GM19193 (cell line): ENCODE measurements around the gene KLK4.

Experiments used
- POLR2A ChIP-seq: IDR thresholded peaks from 4 replicates; pipeline ENCODE4 v1.6.1; 2011; ENCODE audit not compliant: insufficient read depth, insufficient read length; ENCODE audit errors: extremely low read depth

Gene KLK4

GRCh38 chr19:50924586-50924985, 13.4 kb upstream of the KLK4 start:
- no peak for TF ChIP-seq POLR2A

GRCh38 chr19:50922317-50922853, 11.2 kb upstream of the KLK4 start:
- TF ChIP-seq POLR2A, result no peak

- TF ChIP-seq POLR2A, result no peak
Measured at GRCh38 chr19:50921426-50922316, 10.5 kb upstream of the KLK4 start.

- no peak for TF ChIP-seq POLR2A
Measured at GRCh38 chr19:50916069-50916468, 4.9 kb upstream of the KLK4 start.

GRCh38 chr19:50912727-50913716, 1.8 kb upstream of the KLK4 start:
- TF ChIP-seq POLR2A, result no peak

- no peak for TF ChIP-seq POLR2A
Measured at GRCh38 chr19:50912102-50912599, 956 bp upstream of the KLK4 start.

GRCh38 chr19:50910722-50911121, 473 bp downstream of the KLK4 start:
- TF ChIP-seq POLR2A, result no peak

- TF ChIP-seq POLR2A, result no peak
Measured at GRCh38 chr19:50909240-50910070, 1.7 kb downstream of the KLK4 start.

GRCh38 chr19:50908336-50908735, 2.9 kb downstream of the KLK4 start:
- no peak for TF ChIP-seq POLR2A

GRCh38 chr19:50906217-50906616, 5.0 kb downstream of the KLK4 start:
- TF ChIP-seq POLR2A, result no peak

- TF ChIP-seq POLR2A, result no peak
Measured at GRCh38 chr19:50902640-50903039, 8.6 kb downstream of the KLK4 start.

GRCh38 chr19:50899569-50899968, 11.6 kb downstream of the KLK4 start:
- no peak for TF ChIP-seq POLR2A

- no peak for TF ChIP-seq POLR2A
Measured at GRCh38 chr19:50898018-50898417, 13.2 kb downstream of the KLK4 start.

GRCh38 chr19:50897612-50898011, 13.6 kb downstream of the KLK4 start:
- TF ChIP-seq POLR2A, result no peak
